Jurkat, Clone E6-1 (cell line): ENCODE measurements around the gene TLCD2. TPM values are rescaled to one million over a fixed set of nuclear protein-coding genes. Genes with fewer than 3 reads are reported as not detected.
"Not testable (repeated sequence)": the region's sequence is repeated elsewhere in the genome, so short reads cannot be mapped to it uniquely, and the experiment has no call there.

ENCODE experiments used
- DNase-seq: peaks from one replicate; pipeline ENCODE4 v3.0.0-alpha.2; 2011; ENCODE audit warnings: low read depth, low spot score
- H3K4me3 ChIP-seq: 2 replicates; pipeline ENCODE4 v1.5.1; 2011; ENCODE audit warnings: mild to moderate bottlenecking, low read length, control low read depth, moderate library complexity
- polyA plus RNA-seq: library from polyadenylated mRNA; unstranded; fragments of >200 nt; gene quantifications from one replicate; pipeline ENCODE4 v1.2.1, GENCODE V29; 2012; ENCODE audit warnings: missing spikeins; ENCODE audit not compliant: insufficient read length, insufficient read depth

Gene TLCD2, protein sequence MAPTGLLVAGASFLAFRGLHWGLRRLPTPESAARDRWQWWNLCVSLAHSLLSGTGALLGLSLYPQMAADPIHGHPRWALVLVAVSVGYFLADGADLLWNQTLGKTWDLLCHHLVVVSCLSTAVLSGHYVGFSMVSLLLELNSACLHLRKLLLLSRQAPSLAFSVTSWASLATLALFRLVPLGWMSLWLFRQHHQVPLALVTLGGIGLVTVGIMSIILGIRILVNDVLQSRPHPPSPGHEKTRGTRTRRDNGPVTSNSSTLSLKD
- polyA plus RNA-seq, result not detected

DNA sequence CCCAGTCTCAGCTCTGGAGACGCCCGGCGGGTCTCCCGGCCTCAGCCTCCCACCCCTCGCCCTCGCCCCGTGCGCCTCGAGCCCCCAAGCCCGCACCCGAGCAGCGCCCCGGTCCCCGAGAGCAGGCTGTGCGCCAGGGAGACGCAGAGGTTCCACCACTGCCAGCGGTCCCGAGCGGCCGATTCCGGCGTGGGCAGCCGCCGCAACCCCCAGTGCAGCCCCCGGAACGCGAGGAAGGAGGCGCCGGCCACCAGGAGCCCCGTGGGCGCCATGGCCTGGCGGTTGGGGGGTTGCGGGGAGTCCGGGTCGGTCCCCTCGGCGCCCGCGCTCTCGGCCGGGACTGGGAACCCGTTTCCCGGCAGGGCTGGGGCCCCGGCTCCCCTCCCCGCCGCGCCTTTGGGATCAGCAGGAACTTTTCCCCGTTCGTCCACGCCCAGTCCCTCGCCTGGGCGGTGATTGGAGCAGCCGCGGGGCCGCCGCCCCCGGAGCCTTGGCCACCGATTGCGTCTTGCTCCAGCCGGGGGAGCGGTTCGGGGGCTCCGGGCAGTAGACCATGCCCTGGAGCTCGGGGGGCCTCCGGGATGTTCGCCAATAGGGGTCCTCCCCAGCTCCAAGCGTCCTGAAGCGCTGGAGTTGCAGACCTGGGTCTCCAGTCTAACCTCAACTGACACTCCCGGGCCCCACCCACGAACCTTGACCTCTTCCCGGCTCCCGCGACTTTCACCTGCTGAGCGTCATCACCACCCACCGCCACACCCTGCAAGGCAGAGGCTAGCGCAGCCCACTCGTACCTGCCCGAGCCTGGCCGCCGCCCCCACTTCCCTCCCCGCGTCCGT lies at the start of gene TLCD2:
Gene TLCD2, minus strand, starts transcription at position 407 of the 836 bp plus-strand sequence. Its CDS starts 135 bp downstream, at position 272.
- DNase-seq, result no peak
- no peak within 1 kb of the TSS for H3K4me3 ChIP-seq

DNA sequence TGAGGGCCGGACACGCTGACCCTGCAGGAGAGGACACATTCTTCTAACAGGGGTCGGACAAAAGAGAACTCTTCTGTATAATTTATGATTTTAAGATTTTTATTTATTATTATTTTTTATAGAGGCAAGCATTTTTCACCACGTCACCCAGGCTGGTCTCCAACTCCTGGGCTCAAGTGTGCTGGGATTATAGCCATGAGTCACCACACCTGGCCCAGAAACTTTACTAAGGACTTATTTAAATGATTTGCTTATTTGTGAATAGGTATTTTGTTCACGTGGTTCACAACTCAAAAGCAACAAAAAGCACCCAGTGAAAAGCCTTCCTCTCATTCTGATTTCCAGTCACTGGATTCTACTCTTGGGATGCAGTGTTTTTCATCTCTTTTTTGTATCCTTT lies 49.4 kb upstream of the TLCD2 start:
- H3K4me3 ChIP-seq, result no peak overlapping the region
- DNase-seq, result no peak

DNA sequence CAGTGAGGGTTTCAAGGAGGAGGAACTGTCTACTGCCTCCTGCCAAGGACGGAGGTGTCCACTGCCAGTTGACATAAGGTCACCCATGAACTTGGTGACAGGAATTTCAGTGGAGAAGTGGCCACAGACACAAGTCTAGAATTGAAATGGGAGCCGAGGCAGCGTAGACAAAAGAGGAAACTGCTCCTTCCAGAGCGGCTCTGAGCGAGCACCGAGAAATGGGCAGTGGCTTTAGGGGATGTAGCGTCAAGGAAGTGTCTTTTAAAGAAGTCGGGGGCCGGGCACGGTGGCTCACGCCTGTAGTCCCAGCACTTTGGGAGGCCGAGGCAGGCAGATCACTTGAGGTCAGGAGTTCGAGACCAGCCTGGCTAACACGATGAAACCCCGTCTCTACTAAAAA lies 48.6 kb upstream of the TLCD2 start:
- H3K4me3 ChIP-seq, result no peak overlapping the region
- DNase-seq, result no peak

DNA sequence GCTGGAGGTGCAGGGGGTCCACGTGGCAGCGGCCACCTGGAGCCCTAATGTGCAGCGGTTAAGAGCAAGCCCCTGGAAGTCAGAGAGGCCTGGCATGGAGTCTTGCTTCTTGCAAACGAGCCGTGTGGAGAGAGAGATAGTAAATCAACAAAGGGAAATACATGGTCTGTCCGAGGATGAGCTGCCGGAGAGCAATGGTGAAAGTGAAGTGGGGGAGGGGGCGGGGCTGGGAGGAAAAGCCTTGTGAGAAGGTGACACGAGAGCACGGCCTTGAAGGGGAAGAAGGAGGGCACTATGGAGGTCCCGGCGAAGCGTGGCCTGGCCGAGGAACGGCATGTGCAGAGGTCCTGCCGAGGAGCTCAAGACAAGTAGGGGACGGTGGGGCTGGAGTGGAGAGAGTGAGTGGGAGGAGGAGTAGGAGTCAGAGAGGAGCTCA lies 45.7 kb upstream of the TLCD2 start:
- no peak for DNase-seq
- H3K4me3 ChIP-seq, result no peak overlapping the region

DNA sequence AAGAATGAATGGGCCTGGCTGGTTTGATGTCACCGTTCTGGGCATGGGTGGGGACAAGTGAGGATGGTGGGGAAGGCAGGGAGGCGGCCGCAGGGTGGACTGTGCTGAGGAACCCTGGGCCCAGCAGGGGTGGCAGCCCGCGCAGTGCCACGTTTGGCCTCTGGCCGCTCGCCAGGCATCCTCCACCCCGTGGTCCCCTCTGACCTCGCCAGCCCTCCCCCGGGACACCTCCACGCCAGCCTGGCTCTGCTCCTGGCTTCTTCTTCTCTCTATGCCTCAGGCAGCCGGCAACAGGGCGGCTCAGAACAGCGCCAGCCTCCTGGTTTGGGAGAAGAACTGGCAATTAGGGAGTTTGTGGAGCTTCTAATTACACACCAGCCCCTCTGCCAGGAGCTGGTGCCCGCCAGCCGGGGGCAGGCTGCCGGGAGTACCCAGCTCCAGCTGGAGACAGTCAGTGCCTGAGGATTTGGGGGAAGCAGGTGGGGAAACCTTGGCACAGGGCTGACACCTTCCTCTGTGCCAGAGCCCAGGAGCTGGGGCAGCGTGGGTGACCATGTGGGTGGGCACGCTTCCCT lies 45.2 kb upstream of the TLCD2 start:
- no peak overlapping the region for H3K4me3 ChIP-seq
- DNase-seq, result no peak

DNA sequence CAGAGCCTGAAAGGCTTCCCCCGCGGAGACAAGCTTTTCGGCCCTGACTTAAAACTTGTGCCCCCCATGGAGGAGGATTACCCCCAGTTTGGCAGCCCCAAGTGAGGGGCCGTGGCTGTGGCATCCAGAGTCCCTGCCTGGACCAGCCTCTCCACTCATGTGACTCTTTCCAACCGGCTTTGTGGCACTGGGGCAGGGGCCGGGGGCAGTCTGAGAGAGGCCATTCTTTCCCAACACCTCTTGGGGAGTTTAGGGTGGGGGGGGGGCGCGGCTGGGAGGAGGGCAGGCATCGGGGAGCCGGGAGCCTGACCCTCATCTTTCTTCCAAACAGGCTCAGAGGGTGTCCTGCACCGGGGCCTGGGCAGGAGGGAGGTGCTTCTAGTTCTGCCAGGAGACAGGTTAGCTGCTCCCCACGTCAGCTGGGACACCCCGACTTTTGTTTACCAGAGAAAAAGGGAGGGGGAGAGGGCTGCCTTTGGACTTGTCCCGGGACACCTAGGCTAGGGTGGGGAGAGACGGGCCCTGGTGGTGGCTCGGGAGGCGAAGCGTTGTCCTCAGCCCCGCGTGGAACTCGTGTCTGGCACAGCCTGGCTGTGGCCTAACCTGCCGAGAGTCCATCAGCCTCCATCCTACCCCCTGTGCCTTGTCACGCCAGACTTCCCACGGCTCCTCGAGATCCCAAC lies 44.4 kb upstream of the TLCD2 start:
- no peak for DNase-seq
- H3K4me3 ChIP-seq, result no peak overlapping the region

DNA sequence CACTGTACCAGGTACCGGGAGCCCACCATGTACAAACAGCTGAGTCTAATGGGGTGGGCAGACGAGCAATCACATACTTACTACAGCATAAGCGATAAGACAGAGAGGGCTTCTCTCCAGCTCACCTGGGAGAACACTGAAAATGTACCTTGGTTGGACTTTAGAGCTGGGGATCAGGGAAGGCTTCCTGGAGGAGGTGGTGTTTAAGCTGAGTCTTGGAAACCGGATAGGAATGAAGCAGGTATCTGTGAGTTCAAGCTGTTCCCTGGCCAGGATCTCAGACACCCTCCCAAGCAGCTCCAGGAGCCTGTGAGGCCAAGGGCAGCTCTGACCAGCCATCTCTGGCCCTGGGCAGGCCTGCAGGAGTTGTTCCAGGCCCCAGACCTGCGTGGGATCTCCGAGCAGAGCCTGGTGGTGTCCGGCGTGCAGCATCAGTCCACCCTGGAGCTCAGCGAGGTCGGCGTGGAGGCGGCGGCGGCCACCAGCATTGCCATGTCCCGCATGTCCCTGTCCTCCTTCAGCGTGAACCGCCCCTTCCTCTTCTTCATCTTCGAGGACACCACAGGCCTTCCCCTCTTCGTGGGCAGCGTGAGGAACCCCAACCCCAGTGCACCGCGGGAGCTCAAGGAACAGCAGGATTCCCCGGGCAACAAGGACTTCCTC lies 43.7 kb upstream of the TLCD2 start:
- no peak for DNase-seq
- H3K4me3 ChIP-seq, result no peak overlapping the region

DNA sequence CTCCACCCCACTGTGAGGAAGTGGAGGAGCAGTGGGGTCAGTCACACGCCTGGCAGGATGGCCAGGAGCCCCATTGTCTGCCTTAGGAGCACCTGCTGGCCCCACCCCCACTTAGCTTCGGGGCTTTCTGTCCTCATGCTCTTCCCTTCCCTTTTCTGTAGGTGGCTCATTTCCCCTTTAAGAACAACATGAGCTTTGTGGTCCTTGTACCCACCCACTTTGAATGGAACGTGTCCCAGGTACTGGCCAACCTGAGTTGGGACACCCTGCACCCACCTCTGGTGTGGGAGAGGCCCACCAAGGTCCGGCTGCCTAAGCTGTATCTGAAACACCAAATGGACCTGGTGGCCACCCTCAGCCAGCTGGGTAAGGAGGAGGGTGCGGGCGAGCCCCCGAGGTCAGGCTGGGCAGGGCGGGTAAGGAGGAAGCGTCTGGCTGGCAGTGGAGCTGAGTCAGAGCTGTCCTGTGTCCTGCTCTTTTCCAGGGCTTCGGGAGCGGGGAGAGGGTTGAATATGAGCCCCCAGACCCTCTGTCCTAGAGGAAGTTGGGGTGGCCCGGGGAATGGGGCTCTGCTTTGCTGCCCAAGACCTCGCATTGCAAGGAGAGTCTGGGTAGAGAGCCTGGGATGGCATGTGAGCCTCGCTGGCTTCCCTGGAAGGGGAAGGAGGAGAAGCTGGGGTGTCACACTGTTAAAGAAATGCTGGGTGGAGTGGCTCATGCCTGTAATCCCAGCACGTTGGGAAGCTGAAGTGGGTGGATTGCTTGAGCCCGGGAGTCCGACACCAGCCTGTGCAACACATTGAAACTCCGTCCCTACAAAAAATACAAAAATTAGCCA lies 42.5 kb upstream of the TLCD2 start:
- H3K4me3 ChIP-seq, result no peak overlapping the region
- no peak for DNase-seq

DNA sequence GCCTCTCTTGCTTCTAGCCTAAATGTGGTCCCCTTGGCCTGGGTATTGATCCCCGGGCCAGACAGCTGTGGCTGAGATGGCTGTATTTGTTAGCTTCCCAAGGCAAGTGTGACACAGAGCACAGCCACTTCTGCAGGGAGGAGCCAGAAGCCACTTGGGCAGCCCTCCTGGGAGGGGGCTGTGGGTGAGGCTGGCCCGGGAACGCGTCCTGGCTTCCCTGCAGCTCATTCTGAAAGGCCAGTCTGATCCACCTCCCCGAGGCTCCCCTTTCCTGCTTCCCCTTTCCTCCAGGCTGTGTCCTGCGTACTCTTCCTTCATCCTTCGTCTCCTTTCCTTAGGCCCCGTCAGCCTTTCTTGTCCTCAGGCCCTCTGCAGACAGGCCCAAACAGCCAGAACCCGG lies 40.5 kb upstream of the TLCD2 start:
- no peak for DNase-seq
- H3K4me3 ChIP-seq, result no peak overlapping the region

DNA sequence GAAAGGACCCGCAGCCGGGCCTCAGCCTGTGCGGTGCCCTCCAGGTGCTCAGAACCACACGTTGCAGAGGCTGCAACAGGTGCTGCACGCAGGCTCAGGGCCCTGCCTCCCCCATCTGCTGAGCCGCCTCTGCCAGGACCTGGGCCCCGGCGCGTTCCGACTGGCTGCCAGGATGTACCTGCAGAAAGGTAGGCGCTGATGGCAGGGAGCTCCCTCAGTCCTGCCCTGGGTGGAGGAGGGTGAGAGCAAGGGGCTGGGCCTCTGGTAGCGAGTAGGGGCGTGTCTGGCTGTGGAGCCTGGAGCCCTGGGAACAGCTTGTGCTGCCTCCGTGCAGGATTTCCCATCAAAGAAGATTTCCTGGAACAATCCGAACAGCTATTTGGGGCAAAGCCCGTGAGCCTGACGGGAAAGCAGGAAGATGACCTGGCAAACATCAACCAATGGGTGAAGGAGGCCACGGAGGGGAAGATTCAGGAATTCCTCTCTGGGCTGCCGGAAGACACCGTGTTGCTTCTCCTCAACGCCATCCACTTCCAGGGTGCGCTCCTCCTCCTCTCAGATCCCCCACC lies 36.9 kb upstream of the TLCD2 start:
- no peak for DNase-seq
- H3K4me3 ChIP-seq, result no peak overlapping the region

DNA sequence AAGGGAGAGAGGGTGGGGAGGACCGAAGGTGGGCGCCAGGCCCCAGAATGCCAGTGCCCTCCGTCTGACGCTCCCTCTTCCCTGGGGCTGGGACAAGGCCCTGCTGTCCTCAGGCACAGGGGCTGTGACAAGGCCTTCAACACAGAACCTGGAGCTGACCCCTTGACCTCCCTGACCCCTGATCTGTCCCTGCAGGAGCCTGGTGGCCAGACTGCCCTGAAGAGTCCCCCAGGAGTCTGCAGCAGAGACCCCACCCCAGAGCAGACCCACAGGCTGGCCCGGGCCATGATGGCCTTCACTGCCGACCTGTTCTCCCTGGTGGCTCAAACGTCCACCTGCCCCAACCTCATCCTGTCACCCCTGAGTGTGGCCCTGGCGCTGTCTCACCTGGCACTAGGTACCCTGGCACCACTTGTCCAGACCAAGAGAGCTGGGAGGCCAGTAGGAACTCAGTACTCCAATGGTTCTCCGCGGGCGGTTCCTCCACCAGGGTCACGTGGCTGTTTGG lies 35.4 kb upstream of the TLCD2 start:
- no peak for DNase-seq
- H3K4me3 ChIP-seq, result no peak overlapping the region

DNA sequence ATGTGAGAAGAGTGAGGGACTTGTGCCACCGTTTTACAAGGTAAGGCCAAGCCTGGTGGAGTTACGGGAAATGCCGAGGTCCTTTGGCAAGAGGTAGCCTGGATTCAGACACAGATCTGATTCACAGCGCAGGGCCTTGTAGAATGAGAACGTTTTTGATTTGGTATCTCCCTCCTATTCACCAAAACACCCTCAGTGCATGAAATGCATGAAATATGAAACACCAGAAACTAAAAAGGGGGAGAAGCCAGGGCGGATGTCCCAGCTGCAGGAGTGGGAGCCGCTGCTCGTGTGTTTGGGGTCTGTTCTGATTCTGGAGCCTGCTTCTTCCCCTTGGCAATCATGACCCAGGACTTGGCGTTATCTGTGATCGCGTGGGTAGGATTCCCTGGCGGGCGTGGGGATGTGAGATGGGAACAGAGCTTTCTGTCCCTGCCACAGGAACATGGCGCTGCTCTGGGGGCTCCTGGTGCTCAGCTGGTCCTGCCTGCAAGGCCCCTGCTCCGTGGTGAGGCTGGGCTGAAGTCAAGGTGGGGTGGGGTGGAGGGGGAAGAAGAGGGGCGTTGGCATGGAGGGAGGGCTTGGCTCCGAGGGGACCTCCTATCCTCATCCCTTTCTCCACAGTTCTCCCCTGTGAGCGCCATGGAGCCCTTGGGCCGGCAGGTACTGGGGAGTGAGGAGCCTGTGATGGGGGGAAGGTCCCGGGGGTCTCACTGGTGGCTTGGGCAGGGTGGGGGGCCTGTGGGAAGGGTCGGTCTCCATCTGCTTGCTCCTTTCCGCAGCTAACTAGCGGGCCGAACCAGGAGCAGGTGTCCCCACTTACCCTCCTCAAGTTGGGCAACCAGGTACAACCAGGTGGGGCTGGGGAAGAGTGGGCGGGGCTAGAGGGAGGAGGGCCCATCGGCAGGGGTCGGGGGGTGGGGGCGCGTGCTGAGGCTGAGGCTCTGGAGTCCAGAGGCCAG lies 34.7 kb upstream of the TLCD2 start:
- DNase-seq, result no peak

DNA sequence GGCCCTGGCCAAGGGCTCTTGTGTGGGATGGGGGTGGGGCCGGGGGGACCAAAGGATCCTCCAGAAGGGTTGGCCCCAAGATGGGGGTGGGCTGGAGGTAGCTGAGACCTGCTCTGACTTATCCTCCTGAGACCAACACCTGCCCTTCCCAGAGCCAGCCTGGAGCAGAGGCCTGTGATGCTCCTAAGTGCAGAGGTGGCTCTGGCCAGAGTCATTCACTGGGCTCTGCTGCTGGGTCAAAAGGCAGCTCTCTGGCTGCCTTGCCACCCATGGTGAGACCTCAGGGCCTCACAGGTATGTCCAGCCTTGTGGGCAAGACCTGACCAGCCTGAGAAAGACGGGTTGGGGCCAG lies 32.9 kb upstream of the TLCD2 start:
- DNase-seq, result no peak
- H3K4me3 ChIP-seq, result no peak overlapping the region

More for the DNA sequence above, 34.7 kb upstream of the TLCD2 start:
- H3K4me3 ChIP-seq, result no peak overlapping the region

DNA sequence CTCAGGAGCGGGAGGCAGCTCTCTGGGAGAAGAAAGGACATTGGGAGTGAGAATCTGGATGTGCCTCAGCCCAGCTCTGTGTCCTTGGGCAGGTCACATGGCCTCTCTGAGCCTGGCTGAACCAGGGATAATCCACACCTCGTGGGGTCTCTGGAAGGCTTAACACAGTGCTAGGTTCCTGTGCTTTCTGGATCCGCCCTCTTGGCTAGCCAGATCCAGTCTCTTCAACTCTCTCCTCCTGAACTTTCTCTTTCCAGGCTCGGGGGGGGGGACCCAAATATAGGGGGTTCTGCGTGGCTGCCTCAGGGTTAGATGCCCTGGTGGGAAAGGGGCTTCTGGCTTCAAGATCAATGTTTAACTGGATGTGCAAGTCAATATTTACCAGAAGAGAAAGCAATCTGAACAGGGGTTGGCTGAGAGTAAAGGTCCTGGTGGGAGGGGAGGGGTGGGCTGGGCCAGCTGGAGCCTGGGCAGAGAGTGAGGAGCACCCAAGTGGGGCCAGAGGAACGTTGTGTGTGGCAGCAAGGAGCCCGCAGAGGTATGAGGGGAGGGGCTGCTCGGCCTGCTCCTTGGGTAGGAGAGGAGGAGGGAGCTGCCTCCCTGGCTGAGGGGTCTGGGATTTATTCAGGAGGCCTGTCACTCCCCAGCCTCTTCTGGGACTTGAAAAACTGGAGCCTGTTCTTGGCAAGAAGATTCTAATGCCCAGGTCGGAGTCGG lies 32.4 kb upstream of the TLCD2 start, which contains the start of gene SERPINF2:
Gene SERPINF2, plus strand, starts transcription at position 501 of the 717 bp plus-strand sequence. CDS start 2,125 bp downstream, outside the sequence.
- H3K4me3 ChIP-seq, result no peak within 1 kb of the TSS
- DNase-seq, result no peak

DNA sequence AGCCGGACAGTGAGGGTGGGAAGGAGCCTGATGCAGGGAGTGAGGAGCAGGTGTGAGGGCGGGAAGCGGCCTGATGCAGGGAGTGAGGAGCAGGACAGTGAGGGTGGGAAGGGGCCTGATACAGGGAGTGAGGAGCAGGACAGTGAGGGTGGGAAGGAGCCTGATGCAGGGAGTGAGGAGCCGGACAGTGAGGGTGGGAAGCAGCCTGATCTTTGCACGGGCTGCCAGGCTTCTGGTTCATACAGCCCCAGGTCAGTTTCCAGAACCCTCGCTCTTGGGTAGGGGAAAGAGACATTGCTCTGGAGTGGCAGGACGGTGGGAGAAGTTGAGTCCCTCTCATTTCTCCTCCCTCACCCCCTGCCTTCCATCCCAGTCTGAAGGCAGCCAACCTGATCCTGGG lies 31.7 kb upstream of the TLCD2 start:
- not testable (repeated sequence) for H3K4me3 ChIP-seq, DNase-seq
